Cerebellar nuclear complex (tissue), 1 donor: ENCODE data around the gene VPS9D1.
"Not testable (repeated sequence)": the region's sequence is repeated elsewhere in the genome, so short reads cannot be mapped to it uniquely, and the experiment has no call there.

Experiments used
- DNase-seq, 2 experiments: peaks; one replicate each; lab custom pipeline; 2025; lab: John Stamatoyannopoulos, UW

The VPS9D1 gene

DNA sequence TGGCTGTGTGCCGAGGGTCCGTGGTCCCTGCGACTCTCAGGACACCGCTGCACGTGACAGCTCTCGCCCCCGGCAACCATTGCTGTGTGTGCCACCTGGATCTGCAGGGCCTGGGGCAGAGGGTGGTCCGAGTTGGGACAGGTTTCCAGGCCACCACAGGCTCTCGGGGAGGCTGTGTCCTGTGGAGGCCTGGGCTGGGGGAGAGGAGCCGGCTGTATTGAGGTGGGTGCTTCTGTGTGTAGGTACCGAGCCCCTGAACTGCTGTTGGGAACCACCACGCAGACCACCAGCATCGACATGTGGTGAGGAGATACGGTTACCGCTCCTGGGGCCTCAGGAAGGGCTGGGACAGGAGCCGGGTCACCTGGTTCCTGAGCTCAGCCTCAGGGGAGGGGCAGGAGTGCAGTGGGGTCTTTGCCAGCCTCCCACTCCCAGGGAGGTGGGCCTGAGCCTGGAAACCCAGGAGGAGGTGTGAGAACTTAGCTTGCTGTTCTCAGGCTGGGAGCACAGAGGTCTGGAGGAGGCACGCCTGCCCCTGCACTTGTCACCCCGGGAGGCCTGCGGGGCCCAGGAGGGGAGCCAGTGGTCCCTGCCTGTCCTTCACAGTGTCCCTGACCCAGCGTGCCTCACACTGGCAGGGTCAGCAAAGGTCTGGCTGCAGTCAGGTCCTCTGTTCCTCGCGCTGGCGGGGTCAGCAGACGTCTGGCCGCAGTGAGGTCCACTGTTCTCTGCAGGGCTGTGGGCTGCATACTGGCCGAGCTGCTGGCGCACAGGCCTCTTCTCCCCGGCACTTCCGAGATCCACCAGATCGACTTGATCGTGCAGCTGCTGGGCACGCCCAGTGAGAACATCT lies 26.5 kb downstream of the VPS9D1 start:
- no peak for DNase-seq

DNA sequence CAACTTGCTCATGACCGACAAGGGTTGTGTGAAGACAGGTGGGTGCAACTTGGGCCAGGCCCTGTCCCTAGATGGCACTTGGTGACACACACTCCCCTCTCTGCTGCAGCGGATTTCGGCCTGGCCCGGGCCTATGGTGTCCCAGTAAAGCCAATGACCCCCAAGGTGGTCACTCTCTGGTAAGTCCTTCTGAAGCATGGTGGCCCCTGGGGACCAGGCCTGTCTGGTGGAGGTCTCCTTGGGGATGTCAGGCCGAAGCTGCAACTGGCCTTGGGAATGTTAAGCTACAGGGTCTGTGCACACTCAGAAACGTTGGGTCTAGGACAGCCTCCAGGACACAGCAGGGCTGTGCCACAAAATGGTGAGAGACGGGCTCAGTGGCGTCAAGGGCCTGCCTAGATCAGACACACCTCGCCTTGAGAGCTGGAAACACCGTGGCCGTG lies 27.4 kb downstream of the VPS9D1 start:
- DNase-seq = no peak

DNA sequence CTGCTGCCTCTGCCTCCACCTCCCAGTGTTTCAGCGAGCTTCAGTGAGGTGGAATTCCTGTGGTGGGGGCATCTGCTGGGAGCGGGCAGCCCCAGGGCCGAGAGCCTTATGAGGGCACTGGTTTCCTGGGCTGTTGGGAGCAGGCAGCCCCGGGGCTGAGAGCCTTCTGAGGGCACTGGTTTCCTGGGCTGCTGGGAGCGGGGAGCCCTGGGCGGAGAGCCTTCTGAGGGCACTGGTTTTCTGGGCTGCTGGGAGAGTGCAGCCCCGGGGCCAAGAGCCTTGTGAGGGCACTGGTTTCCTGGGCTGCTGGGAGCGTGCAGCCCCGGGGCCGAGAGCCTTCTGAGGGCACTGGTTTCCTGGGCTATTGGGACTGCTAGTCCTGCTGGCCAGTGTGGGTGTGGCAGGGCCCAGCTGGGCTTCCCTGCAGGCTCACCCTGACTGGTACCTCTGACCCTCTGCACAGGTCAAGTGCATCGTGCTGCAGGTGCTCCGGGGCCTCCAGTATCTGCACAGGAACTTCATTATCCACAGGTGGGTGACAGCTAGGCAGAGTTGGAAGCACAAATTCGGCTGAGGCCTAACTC lies 28.6 kb downstream of the VPS9D1 start:
- no peak for DNase-seq

DNA sequence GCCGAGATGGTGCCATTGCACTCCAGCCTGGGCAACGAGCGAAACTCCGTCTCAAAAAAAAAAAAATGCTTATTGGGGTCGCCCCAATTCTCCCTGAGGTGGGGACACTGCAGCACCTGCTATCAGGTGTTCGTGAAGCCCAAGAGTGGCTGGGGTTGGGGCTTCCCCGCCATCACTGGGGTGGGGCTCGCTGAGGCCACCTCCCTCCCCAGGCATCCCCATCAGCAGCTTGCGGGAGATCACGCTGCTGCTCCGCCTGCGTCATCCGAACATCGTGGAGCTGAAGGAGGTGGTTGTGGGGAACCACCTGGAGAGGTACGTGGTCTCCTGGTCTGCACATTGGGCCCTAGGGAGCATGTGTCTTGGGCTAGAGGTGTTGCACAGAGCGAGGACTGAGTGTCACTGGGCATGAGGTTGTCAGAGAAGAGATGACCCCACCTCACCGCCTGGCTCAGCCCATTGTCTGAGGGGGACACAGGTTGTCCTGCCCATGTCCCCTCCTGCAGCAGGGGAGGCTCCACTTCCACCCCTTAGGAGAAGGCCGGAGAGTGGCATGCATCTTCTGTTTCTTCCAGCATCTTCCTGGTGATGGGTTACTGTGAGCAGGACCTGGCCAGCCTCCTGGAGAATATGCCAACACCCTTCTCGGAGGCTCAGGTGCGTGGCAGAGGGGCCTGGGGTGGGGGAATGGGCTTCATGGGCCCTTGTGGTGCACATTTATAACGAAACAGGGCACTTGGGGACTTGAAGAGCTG lies 29.3 kb downstream of the VPS9D1 start:
- no peak for DNase-seq

GRCh38 chr16:89690392-89690901 lies 30.3 kb downstream of the VPS9D1 start:
- DNase-seq = no peak

DNA sequence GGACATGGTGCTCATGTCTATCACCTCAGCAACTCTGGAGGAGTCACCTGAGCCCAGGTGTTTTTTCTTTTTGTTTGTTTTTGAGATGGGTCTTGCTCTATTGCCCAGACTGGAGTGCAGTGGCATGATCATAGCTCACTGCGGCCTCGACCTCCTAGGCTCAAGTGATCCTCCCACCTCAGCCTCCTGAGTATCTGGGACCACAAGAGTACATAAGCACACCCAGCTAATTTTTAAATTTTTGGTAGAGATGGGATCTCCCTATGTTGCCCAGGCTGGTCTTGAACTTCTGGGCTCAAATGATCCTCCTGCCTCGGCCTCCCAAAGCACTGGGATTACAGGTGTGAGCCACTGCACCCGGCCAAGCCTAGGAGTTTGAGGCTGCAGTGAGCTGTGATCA lies 31.1 kb downstream of the VPS9D1 start:
- DNase-seq = not testable (repeated sequence)

DNA sequence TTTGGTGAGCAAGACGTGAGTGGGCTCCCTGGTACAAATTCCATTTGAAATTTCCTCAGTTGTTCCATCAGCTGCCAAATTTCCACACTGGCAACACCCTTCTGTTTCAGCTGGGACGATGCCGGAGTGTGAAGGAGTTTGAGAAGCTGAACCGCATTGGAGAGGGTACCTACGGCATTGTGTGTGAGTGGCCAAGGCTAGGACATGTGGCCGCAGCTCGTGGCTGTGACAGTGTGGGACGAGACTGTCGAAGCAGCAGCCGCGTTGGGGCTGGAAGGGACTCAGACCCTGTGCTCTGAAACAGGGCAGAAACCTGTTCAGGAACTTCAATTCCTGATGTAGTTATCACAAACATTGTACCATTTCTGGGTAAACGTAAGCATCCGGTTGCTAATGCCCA lies 31.6 kb downstream of the VPS9D1 start:
- no peak for DNase-seq

DNA sequence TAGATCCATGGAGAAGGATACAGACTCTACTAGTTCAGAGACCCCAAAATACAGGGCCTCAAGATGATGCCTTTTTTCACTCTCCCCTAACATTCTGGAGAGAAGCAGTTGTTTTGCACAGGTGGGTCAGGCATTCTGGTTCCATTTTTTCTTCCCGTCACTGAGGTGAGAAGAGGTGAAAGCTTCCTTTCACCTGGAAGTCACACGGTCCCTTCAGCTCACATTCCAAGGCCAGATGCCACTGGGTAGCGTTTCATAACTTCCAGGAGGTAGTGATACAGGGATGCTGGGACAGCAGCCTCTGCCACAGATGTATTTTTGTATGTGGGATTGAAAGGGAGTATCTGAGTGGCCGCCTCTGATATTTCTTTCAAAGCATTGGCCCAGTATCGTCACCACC lies 32.3 kb downstream of the VPS9D1 start:
- no peak for DNase-seq

DNA sequence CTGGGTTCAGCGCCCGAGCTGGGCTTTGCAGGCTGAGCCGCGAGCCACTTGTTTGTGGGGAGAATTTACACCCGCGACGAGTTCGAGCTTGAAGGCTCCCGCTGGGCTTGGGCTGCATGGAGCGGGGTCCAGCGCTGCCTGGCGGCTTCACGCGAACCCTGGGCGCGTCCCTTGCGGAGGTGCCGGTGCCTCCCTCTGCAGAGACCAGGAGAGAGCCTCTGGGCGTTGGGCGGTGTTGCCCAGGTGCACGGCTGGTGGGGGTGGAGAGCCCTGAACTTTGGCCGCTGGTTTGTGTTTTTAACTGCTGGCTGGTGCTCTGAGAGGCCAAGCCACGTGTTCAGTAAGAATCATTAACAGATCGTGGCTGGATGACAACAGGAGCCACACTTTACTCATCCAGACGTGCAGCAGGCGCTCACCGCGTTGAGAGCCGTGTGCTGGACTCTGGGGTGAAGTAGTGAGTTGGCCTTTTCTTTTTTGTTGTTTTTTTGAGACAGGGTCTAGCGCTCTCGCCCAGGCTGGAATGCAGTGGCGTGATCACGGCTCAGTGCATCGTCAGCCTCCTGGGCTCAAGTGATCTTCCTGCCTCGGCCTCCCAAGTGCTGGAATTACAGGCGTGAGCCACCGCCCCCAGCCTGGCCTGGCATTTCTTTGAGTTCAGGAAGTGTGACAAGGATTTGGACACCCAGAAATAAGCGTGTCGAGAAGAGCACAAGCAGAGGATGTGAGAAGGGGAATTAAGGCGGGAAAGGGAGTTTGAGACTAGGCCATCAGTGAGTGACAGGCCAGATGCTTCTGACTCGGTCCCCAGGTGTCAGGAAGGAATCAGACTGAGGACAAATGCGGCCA lies 33.4 kb downstream of the VPS9D1 start:
- DNase-seq = no peak

DNA sequence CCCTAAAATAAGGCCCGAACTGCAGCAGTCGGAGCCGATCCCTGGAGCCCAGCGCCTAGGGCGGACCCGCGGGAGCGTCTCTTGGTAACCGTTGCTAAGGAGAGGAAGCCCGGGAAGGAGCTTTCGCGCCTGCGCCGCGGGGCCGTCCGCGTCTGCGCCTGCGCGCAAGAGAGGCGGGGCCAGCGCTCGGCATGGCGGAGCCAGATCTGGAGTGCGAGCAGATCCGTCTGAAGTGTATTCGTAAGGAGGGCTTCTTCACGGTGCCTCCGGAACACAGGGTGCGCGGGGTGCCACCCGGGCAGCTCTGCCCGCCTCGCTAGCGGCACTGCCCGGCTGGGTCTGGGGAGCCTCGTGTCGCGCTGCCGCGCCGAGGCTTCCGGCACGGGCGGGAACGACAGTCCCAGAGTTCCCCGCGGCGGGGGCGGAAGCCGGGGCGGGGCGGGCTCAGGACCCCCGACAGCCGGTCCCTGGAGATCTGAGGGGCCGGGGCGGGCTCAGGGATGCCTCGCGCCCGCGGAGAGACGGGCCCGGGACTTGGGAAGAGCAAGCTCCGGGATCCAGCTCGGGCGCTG lies 34.1 kb downstream of the VPS9D1 start, which contains the start of gene CDK10:
Gene CDK10, plus strand, starts transcription at position 170 of the 572 bp plus-strand sequence. Its CDS starts 22 bp downstream, at position 192.
- peak; percentile 25 to 43 for DNase-seq

- no peak for DNase-seq
These were observed 34.8 kb downstream of the VPS9D1 start for GRCh38 chr16:89685916-89686315.

DNA sequence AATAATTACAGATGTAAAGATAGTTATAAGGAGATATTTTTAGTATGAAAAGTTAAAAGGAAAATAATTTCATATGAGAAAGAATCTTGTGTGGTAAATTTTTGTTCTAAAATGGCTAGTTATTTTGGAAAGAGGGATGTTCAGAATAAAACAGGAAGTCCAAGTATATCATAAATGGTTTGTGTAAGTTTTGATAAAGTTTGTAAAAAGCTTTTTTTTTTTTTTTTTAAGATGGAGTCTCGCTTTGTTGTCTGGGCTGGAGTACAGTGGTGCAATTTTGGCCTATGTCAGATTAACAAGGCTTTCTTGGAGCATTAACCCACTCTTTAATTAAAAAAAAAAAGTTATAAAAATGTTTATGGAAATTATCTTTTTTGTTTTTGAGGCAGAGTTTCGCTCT lies 42.4 kb downstream of the VPS9D1 start:
- DNase-seq = no peak

GRCh38 chr16:89672177-89672941 lies 48.3 kb downstream of the VPS9D1 start:
- no peak for DNase-seq

- DNase-seq = not testable (repeated sequence)
These were observed 49.1 kb downstream of the VPS9D1 start for GRCh38 chr16:89671565-89671964.

DNA sequence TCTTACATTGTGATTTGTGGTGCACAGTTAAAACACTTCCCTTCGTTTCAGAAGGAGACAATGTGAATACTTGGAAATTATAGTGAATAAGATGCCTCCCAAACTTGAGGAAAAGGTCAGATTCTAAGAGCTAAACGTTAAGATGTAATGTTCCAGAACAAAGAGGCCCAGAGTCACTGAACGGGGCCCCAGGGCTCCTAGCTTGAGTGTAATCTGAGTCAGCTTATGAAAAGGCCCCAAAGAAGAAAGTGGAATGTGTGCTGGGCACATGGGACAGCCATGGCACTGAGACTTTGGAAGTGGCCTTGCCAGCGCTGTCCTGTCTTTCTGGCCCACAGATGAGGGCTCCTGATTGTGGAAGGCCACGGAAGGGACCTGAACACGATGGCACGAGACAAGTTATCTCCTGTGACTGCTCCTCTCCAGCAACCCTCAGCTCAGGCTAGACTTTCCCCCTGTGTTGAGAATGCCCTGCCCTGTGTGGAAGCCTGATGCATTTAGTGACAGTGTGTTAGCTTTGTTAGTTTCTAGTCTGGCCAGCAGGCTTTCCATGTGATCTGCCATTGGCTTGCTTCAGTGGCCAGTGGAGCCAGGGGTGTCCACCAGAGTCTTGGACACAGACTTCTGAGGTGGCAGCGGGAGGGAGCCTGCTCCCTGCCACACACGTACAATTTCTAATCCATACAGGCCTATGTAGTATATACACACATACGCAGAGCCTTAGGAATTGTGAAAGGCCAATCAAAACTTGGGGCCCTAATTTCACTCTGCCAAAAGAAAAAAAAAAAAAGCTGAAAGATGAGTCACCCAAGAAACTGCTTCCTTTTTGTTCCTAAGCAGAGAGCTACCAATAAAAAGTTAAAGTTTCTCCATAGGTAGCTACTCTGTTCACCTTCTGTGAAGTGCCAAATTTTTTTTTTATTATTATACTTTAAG lies 49.9 kb downstream of the VPS9D1 start:
- no peak for DNase-seq

- no peak for DNase-seq
These were observed 50.9 kb downstream of the VPS9D1 start for GRCh38 chr16:89669755-89670154.

- DNase-seq = no peak
These were observed 51.9 kb downstream of the VPS9D1 start for GRCh38 chr16:89668790-89669158.

- DNase-seq = no peak
These were observed 53.1 kb downstream of the VPS9D1 start for GRCh38 chr16:89667633-89668032.

- not testable (repeated sequence) for DNase-seq
These were observed 53.7 kb downstream of the VPS9D1 start for GRCh38 chr16:89667000-89667399.
